Common myeloid progenitor, CD34-positive (primary cell): ENCODE data around the gene UCKL1.

ENCODE experiments used
- CTCF ChIA-PET: fragments of 350-600 bp; sonication (Branson Sonifier 250); formaldehyde crosslinking; loops from one replicate; lab custom pipeline; 2021; ENCODE audit warnings: antibody characterized with exemption; lab: Charles Lee
- POLR2A ChIA-PET: fragments of 350-600 bp; sonication (Branson Sonifier 250); formaldehyde crosslinking; loops from one replicate; lab custom pipeline; 2021; ENCODE audit warnings: antibody characterized with exemption; lab: Charles Lee
- DNase-seq, 3 donors: peaks; one replicate each; pipeline versions ENCODE4 v3.0.0 to v3.0.0-alpha.2; 2013
- H3K27ac ChIP-seq, 2 experiments: 1 replicate in 1 of 2; 2 replicates in 1 of 2; pipeline ENCODE4 v1.7.0; 2013; ENCODE audit warnings: inconsistent platforms in 2 of 2, low read length in 2 of 2, mild to moderate bottlenecking in 2 of 2, low read depth in 1 of 2, moderate library complexity in 1 of 2; ENCODE audit not compliant: severe bottlenecking in 2 of 2, insufficient read depth in 1 of 2, poor library complexity in 1 of 2
- H3K27me3 ChIP-seq, 5 experiments: replicated peaks in 2 of 5; 1 replicate in 3 of 5; 2 replicates in 2 of 5; pipeline versions ENCODE4 v1.6.1 to v1.7.0; 2013; ENCODE audit warnings: low read length in 4 of 5, mild to moderate bottlenecking in 2 of 5, moderate library complexity in 2 of 5, inconsistent platforms in 1 of 5; ENCODE audit not compliant: insufficient read depth in 5 of 5, control insufficient read depth in 4 of 5
- H3K36me3 ChIP-seq, 4 experiments: 1 replicate in 2 of 4; 2 replicates in 2 of 4; pipeline versions ENCODE4 v1.6.1 to v1.7.0; 2013; ENCODE audit warnings: low read length in 3 of 4, control low read depth in 1 of 4, mild to moderate bottlenecking in 1 of 4; ENCODE audit not compliant: control insufficient read depth in 4 of 4, insufficient read depth in 4 of 4
- H3K4me1 ChIP-seq, 4 experiments: 1 replicate in 3 of 4; 2 replicates in 1 of 4; pipeline versions ENCODE4 v1.6.1 to v1.7.1; 2013; ENCODE audit warnings: low read length in 3 of 4, mild to moderate bottlenecking in 3 of 4, control low read depth in 1 of 4, inconsistent platforms in 1 of 4, moderate library complexity in 1 of 4; ENCODE audit not compliant: control insufficient read depth in 4 of 4, insufficient read depth in 4 of 4; ENCODE audit errors: control extremely low read depth in 1 of 4
- H3K4me3 ChIP-seq, 7 experiments: 1 replicate in 4 of 7; 2 replicates in 3 of 7; pipeline versions ENCODE4 v1.5.1 to v1.7.0; 2013; ENCODE audit warnings: mild to moderate bottlenecking in 7 of 7, low read length in 6 of 7, moderate library complexity in 6 of 7, inconsistent platforms in 2 of 7, low read depth in 2 of 7, control low read depth in 1 of 7; ENCODE audit not compliant: insufficient read depth in 4 of 7, control insufficient read depth in 1 of 7; ENCODE audit errors: extremely low read depth in 1 of 7
- H3K9me3 ChIP-seq, 5 experiments: 1 replicate in 4 of 5; 2 replicates in 1 of 5; pipeline versions ENCODE4 v1.6.1 to v1.7.1; 2013; ENCODE audit warnings: low read length in 4 of 5, mild to moderate bottlenecking in 2 of 5, inconsistent platforms in 1 of 5, low read depth in 1 of 5, moderate library complexity in 1 of 5; ENCODE audit not compliant: control insufficient read depth in 4 of 5, insufficient read depth in 2 of 5; ENCODE audit errors: control extremely low read depth in 1 of 5
- WGBS: methylation state at CpG from one replicate; pipeline ENCODE4 v1.1.5; 2013; ENCODE audit not compliant: insufficient coverage; 5-methylcytosine and 5-hydroxymethylcytosine counted together

The UCKL1 gene

GRCh38 chr20:63895952-63896263 is 60.3 kb downstream of the UCKL1 start:
- WGBS: 0% methylated on average over 2 of the region's 5 CpGs
- H3K36me3 ChIP-seq: peaks cover 0 to 21% (median 11%) of the 10 kb centered on the region in 4 experiments
- H3K4me1 ChIP-seq: peaks cover 13 to 52% (median 28%) of the 10 kb centered on the region in 4 experiments
- POLR2A ChIA-PET: interaction anchor here (0.6 kb wide), 1 partner anchor 433 kb away, joined by 3 read pairs; no protein-coding TSS in a partner anchor
- DNase-seq: no peak
- CTCF ChIA-PET: interaction anchor here (0.6 to 2.9 kb wide), 6 partner anchors 12 to 211 kb away, joined by 3 to 7 read pairs (median 4); partner anchors contain the start of gene TPD52L2
- H3K27ac ChIP-seq: peak overlapping the region; percentile 9 to 80
- H3K4me3 ChIP-seq: peak overlapping the region in 6 of 7 experiments; percentile 64 to 89 (median 76)
- H3K9me3 ChIP-seq: no peaks in the 10 kb centered on the region
- no peaks in the 10 kb centered on the region for H3K27me3 ChIP-seq

GRCh38 chr20:63895202-63895951 is 60.8 kb downstream of the UCKL1 start:
- H3K36me3 ChIP-seq: peaks cover 0 to 27% (median 16%) of the 10 kb centered on the region in 4 experiments
- peaks cover 13 to 46% (median 26%) of the 10 kb centered on the region in 4 experiments for H3K4me1 ChIP-seq
- H3K27me3 ChIP-seq: no peaks in the 10 kb centered on the region
- ChIA-PET POLR2A (interaction anchor here (0.6 to 0.8 kb wide), 2 partner anchors 17 to 432 kb away, joined by 3 to 6 read pairs; no protein-coding TSS in a partner anchor), CTCF (interaction anchor here (0.6 to 2.9 kb wide), 4 partner anchors 23 to 211 kb away, joined by 3 to 7 read pairs (median 4); partner anchors contain the start of gene TPD52L2)
- no peak for DNase-seq
- H3K4me3 ChIP-seq: peak overlapping the region; percentile 47 to 89 (median 75)
- WGBS: under 1% methylated on average over 22 of the region's 87 CpGs
- no peaks in the 10 kb centered on the region for H3K9me3 ChIP-seq
- peak overlapping the region; percentile 9 to 80 for H3K27ac ChIP-seq

GRCh38 chr20:63894358-63895201 is 61.6 kb downstream of the UCKL1 start, which contains the start of gene DNAJC5:
TSS of gene DNAJC5 (plus strand) at chr20:63895126. CDS start at chr20:63928346, 33,220 bp downstream.
- H3K36me3 ChIP-seq: peaks cover 3 to 35% (median 23%) of the 10 kb centered on the region in 4 experiments
- peaks cover 13 to 40% (median 24%) of the 10 kb centered on the region in 4 experiments for H3K4me1 ChIP-seq
- peak; percentile 90 to 94 (median 92) for DNase-seq
- CTCF ChIA-PET: interaction anchor here (0.9 to 2.9 kb wide), 3 partner anchors 12 to 30 kb away, joined by 3 to 7 read pairs (median 5); partner anchors contain the start of gene TPD52L2
- H3K27me3 ChIP-seq: no peaks in the 10 kb centered on the region
- H3K9me3 ChIP-seq: no peaks in the 10 kb centered on the region
- 2% methylated on average over 80 of the region's 82 CpGs for WGBS
- POLR2A ChIA-PET: interaction anchor here (0.8 kb wide), 1 partner anchor 18 kb away, joined by 6 read pairs; no protein-coding TSS in a partner anchor
- peak within 1 kb of the TSS; percentile 9 to 80 for H3K27ac ChIP-seq
- peak within 1 kb of the TSS; percentile 47 to 89 (median 78) for H3K4me3 ChIP-seq

- peaks cover 3 to 41% (median 29%) of the 10 kb centered on the region in 4 experiments for H3K36me3 ChIP-seq
- H3K4me1 ChIP-seq: peaks cover 13 to 38% (median 23%) of the 10 kb centered on the region in 4 experiments
- ChIA-PET CTCF (interaction anchor here (0.9 to 1.7 kb wide), 2 partner anchors 12 to 29 kb away, joined by 3 to 5 read pairs; partner anchors contain the start of gene TPD52L2), POLR2A (no interaction called here)
- no peaks in the 10 kb centered on the region for H3K27me3 ChIP-seq
- H3K9me3 ChIP-seq: no peaks in the 10 kb centered on the region
- DNase-seq: no peak
- WGBS: 47% methylated on average over 6 of the region's 6 CpGs
- peak overlapping the region in 6 of 7 experiments; percentile 64 to 85 (median 72) for H3K4me3 ChIP-seq
- H3K27ac ChIP-seq: no peak overlapping the region
Observed at GRCh38 chr20:63893999-63894357, 62.2 kb downstream of the UCKL1 start.

GRCh38 chr20:63892402-63892801 is 63.8 kb downstream of the UCKL1 start:
- WGBS: 97% methylated on average over 7 of the region's 7 CpGs
- H3K27ac ChIP-seq: no peak overlapping the region

GRCh38 chr20:63891061-63892002 is 64.9 kb downstream of the UCKL1 start:
- Histone ChIP-seq H3K9me3 (no peaks in the 10 kb centered on the region), H3K4me3 (no peak overlapping the region), H3K4me1 (peaks cover 4 to 15% (median 11%) of the 10 kb centered on the region in 4 experiments), H3K36me3 (peaks cover 9 to 51% (median 42%) of the 10 kb centered on the region in 4 experiments), H3K27ac (no peak overlapping the region), H3K27me3 (no peaks in the 10 kb centered on the region)
- CTCF ChIA-PET: interaction anchor here (1.2 to 1.8 kb wide), 3 partner anchors 16 to 82 kb away, joined by 3 to 4 read pairs (median 3); no protein-coding TSS in a partner anchor
- POLR2A ChIA-PET: no interaction called here
- WGBS: 96% methylated on average over 29 of the region's 29 CpGs
- no peak for DNase-seq

More at GRCh38 chr20:63892402-63892801, 63.8 kb downstream of the UCKL1 start:
- Histone ChIP-seq H3K9me3 (no peaks in the 10 kb centered on the region), H3K36me3 (peaks cover 7 to 44% (median 39%) of the 10 kb centered on the region in 4 experiments), H3K27me3 (no peaks in the 10 kb centered on the region), H3K4me1 (peaks cover 10 to 24% (median 20%) of the 10 kb centered on the region in 4 experiments), H3K4me3 (no peak overlapping the region)
- CTCF ChIA-PET: interaction anchor here (1.2 to 1.8 kb wide), 2 partner anchors 63 to 81 kb away, joined by 3 to 4 read pairs; no protein-coding TSS in a partner anchor
- POLR2A ChIA-PET: no interaction called here
- DNase-seq: no peak
